Kidney (tissue), 14 donors: ENCODE data around the gene PNKP. TPM values are rescaled to one million over a fixed set of nuclear protein-coding genes. Genes with fewer than 3 reads are reported as not detected.

Experiments
- DNase-seq, 5 donors: peaks; one replicate each; pipeline ENCODE4 v3.0.0-alpha.2; 2013 to 2020
- FAIRE-seq: peaks from 2 replicates; lab custom pipeline; 2012; peaks lifted over from hg19 to GRCh38; lab: Jason Lieb, UNC
- H3K27ac ChIP-seq, 2 donors: one replicate each; pipeline ENCODE4 v1.7.0; 2013; ENCODE audit warnings: low read depth in 2 of 2, low read length in 2 of 2, inconsistent platforms in 1 of 2
- H3K27me3 ChIP-seq: one replicate; pipeline ENCODE4 v1.7.1; 2013; ENCODE audit warnings: low read length, inconsistent platforms; ENCODE audit not compliant: control insufficient read depth, insufficient read depth
- H3K36me3 ChIP-seq, 3 donors: one replicate each; pipeline versions ENCODE4 v1.7.0 to v1.7.1; 2013; ENCODE audit warnings: low read length in 3 of 3, control low read depth in 1 of 3, inconsistent platforms in 1 of 3; ENCODE audit not compliant: insufficient read depth in 3 of 3, control insufficient read depth in 2 of 3
- H3K4me1 ChIP-seq, 3 donors: one replicate each; pipeline versions ENCODE4 v1.7.0 to v1.7.1; 2013; ENCODE audit warnings: low read length in 3 of 3, inconsistent platforms in 1 of 3, low read depth in 1 of 3; ENCODE audit not compliant: control insufficient read depth in 2 of 3, insufficient read depth in 2 of 3
- H3K4me3 ChIP-seq, 3 donors: one replicate each; pipeline versions ENCODE4 v1.7.0 to v1.8.1; 2013; ENCODE audit warnings: low read length in 3 of 3, control low read depth in 1 of 3, inconsistent platforms in 1 of 3
- H3K9ac ChIP-seq, 3 donors: one replicate each; pipeline versions ENCODE4 v1.7.0 to v1.7.1; 2013; ENCODE audit warnings: low read length in 3 of 3, control low read depth in 1 of 3, inconsistent platforms in 1 of 3
- H3K9me3 ChIP-seq, 3 donors: one replicate each; pipeline versions ENCODE4 v1.7.0 to v1.7.1; 2013; ENCODE audit warnings: low read length in 3 of 3, control low read depth in 1 of 3, inconsistent platforms in 1 of 3; ENCODE audit not compliant: control insufficient read depth in 2 of 3, insufficient read depth in 1 of 3
- CTCF ChIP-seq: IDR thresholded peaks from 3 replicates; pipeline ENCODE4 v1.5.1; 2012; ENCODE audit warnings: mild to moderate bottlenecking, moderate library complexity, borderline replicate concordance; ENCODE audit not compliant: insufficient read depth; ENCODE audit errors: extremely low read depth
- intact Hi-C: fragments of 100-400 bp; cut with DNase I; formaldehyde crosslinking; loops from one replicate; pipeline ENCODE4 v1.11.1; 2022
- polyA plus RNA-seq: library from polyadenylated mRNA; stranded (reverse); fragments of 350-450 nt; fragmentation: Illumina TruSeq; extraction: RNeasy Lipid Tissue Mini Kit (QIAGEN cat#74804); gene quantifications from one replicate; pipeline ENCODE4 v1.2.3, GENCODE V29; 2014; ENCODE audit warnings: low read depth, low replicate concordance; ENCODE audit not compliant: insufficient read depth
- total RNA-seq: library from RNA; stranded (reverse); fragmentation: NEBNext Ultra II Directional; extraction: Animal tissue kit (Norgen Biotek cat#: 25700); gene quantifications from one replicate; pipeline ENCODE4 v1.2.1, GENCODE V29; 2021
- donor health status: control.
- donor health status: control.
- donor health status: control.
- donor health status: control.
- donor health status: control.
- donor health status: DM: yes; HTN: yes; CAD: no.
- donor health status: Normal renal cell carcinoma (clear cell type).

Gene PNKP
- total and polyA plus RNA-seq, 2 donors from 2014 or later: 45.5 to 101 TPM

DNA sequence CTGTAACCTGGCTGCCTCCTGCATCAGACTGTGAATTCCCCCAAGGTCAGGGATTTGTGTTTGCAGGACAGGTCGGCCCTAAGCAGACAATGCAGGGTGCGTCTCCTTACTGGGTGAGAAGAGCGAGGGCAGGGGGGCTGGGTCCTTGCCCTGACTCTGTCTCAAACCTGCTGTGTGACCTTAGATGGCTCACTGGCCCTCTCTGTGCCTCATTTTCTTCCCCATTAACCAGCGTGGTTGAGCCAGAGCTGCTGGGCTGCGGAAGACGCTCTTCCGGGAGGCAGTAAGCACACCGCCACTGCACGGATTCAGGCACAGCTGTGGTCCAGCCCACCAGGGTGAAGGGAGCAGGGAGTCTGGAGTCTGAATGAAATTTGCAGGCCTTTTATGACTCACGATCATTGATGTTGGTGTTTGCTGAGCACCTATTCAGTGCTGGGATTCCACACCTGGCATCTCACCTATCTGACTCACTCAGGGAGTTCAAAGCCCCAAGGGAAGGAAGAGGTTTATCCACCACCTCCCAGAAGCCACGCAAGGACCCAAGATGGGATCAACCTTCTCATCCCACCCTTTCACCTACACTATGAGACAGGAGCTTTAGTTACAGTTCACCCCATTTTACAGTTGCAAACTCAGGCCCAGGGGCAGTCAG lies 7.3 kb upstream of the PNKP start:
- H3K36me3 ChIP-seq: peaks cover 0 to 19% (median 2%) of the 10 kb centered on the region in 3 donors
- DNase-seq (no peak), FAIRE-seq (no peak)
- intact Hi-C loops: no loop called here
- no peak overlapping the region for H3K4me3 ChIP-seq
- H3K9me3 ChIP-seq: no peaks in the 10 kb centered on the region
- H3K9ac ChIP-seq: no peak overlapping the region
- H3K27ac ChIP-seq: no peak overlapping the region
- H3K27me3 ChIP-seq: no peaks in the 10 kb centered on the region
- no peak for TF ChIP-seq CTCF
- H3K4me1 ChIP-seq: peaks cover 2 to 29% (median 22%) of the 10 kb centered on the region in 3 donors

DNA sequence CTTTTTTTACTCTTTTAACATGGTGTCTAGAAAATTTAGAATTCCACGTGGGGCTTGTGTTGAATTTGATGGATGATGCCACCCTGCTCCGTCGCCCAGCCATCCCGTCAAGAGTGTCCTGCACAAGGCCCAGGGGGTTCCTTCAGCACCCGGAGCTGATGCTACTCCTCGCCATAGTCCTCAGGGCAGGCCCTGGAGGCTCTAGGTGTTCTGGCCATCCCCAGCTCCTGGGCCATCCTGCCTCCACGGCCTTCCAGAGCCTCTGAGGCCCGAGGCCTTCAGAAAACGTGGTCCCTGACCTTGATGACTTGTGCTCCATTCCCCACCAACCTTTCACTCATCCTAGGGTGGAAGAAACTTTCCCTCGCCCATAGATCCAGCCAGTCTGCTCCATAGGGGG lies 6.5 kb upstream of the PNKP start:
- DNase-seq: no peak
- no peak overlapping the region for H3K27ac ChIP-seq
- H3K9me3 ChIP-seq: no peaks in the 10 kb centered on the region
- TF ChIP-seq CTCF: no peak
- H3K4me3 ChIP-seq: no peak overlapping the region
- no peak overlapping the region for H3K9ac ChIP-seq
- H3K36me3 ChIP-seq: peaks cover 0 to 11% (median 0%) of the 10 kb centered on the region in 3 donors
- H3K27me3 ChIP-seq: no peaks in the 10 kb centered on the region
- H3K4me1 ChIP-seq: peaks cover 2 to 29% (median 22%) of the 10 kb centered on the region in 3 donors
- FAIRE-seq: no peak
- intact Hi-C loops: no loop called here

GRCh38 chr19:49873129-49873521 lies 5.7 kb upstream of the PNKP start:
- TF ChIP-seq CTCF: no peak
- FAIRE-seq: no peak
- intact Hi-C loops: no loop called here

More at GRCh38 chr19:49873129-49873521, 5.7 kb upstream of the PNKP start:
- Histone ChIP-seq H3K4me3 (no peak overlapping the region), H3K36me3 (peaks cover 0 to 7% (median 0%) of the 10 kb centered on the region in 3 donors), H3K4me1 (peaks cover 2 to 25% (median 16%) of the 10 kb centered on the region in 3 donors), H3K27me3 (no peaks in the 10 kb centered on the region), H3K9ac (no peak overlapping the region), H3K27ac (no peak overlapping the region), H3K9me3 (no peaks in the 10 kb centered on the region)
- no peak for DNase-seq
